A673 (cell line): ENCODE measurements around the gene VCX3A.

Experiments
- EZH2 ChIP-seq: fragments of 200-600 bp; sonication (generic); IDR thresholded peaks from 2 replicates; pipeline ENCODE4 v1.6.1; 2017; ENCODE audit warnings: borderline replicate concordance, low read depth, mild to moderate bottlenecking, mixed read lengths, antibody characterized with exemption, low read length; ENCODE audit not compliant: poor library complexity, severe bottlenecking
- TF ChIP-seq, protein P1 (sequence below): fragments of 300-800, 200-600 bp; sonication (generic); conservative IDR thresholded peaks from 2 replicates; pipeline ENCODE4 v1.5.1; 2017; ENCODE audit warnings: low read depth, mild to moderate bottlenecking, antibody characterized with exemption, low read length, moderate library complexity, mixed read lengths

GRCh38 chrX:6557690-6558089, 22.8 kb upstream of the VCX3A start:
- TF ChIP-seq, protein P1, sequence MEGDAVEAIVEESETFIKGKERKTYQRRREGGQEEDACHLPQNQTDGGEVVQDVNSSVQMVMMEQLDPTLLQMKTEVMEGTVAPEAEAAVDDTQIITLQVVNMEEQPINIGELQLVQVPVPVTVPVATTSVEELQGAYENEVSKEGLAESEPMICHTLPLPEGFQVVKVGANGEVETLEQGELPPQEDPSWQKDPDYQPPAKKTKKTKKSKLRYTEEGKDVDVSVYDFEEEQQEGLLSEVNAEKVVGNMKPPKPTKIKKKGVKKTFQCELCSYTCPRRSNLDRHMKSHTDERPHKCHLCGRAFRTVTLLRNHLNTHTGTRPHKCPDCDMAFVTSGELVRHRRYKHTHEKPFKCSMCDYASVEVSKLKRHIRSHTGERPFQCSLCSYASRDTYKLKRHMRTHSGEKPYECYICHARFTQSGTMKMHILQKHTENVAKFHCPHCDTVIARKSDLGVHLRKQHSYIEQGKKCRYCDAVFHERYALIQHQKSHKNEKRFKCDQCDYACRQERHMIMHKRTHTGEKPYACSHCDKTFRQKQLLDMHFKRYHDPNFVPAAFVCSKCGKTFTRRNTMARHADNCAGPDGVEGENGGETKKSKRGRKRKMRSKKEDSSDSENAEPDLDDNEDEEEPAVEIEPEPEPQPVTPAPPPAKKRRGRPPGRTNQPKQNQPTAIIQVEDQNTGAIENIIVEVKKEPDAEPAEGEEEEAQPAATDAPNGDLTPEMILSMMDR: no peak
- no peak for TF ChIP-seq EZH2
